ENCODE data around the gene APOO. TPM values are rescaled to one million over a fixed set of nuclear protein-coding genes. Genes with fewer than 3 reads are reported as not detected.

The APOO gene
- total and polyA plus RNA-seq, 10 donors: 5.8 to 18.0 (median 11.9) TPM

GRCh38 chrX:23908219-23909004, 674 bp upstream of the APOO start:
- Histone ChIP-seq H3K27ac (peak overlapping the region; percentile 65 to 93 (median 89)), H3K27me3 (replicated peaks in 1 of 7) (no peaks in the 10 kb centered on the region), H3K36me3 (no peaks in the 10 kb centered on the region), H3K4me1 (peaks cover 0 to 24% (median 12%) of the 10 kb centered on the region in 6 donors), H3K4me3 (peak overlapping the region in 5 of 8 donors; percentile 51 to 73 (median 52)), H3K9me3 (no peaks in the 10 kb centered on the region)
- no peak for DNase-seq
- TF ChIP-seq CTCF (IDR thresholded peaks at IDR 0.05 in 8 of 11, conservative IDR thresholded peaks at IDR 0.05 in 3 of 11) (peak in 3 of 11 experiments; percentile 1 to 14 (median 10)), POLR2AphosphoS5 (IDR thresholded peaks at IDR 0.05) (no peak)
- whole genome bisulfite sequencing, 5 donors: 23 to 50% (median 27%) methylated on average over 13 of the region's 13 CpGs
- intact Hi-C loops (cut with DNase I; ENCODE audit: low total_unique reads): no loop called here

- no peak for TF ChIP-seq POLR2AphosphoS5 (IDR thresholded peaks at IDR 0.05)
- no peak for TF ChIP-seq POLR2A (IDR thresholded peaks at IDR 0.05)
- no peak for TF ChIP-seq CTCF (IDR thresholded peaks at IDR 0.05 in 8 of 11, conservative IDR thresholded peaks at IDR 0.05 in 3 of 11)
These were observed 634 bp downstream of the APOO start for GRCh38 chrX:23907111-23907497.

DNA sequence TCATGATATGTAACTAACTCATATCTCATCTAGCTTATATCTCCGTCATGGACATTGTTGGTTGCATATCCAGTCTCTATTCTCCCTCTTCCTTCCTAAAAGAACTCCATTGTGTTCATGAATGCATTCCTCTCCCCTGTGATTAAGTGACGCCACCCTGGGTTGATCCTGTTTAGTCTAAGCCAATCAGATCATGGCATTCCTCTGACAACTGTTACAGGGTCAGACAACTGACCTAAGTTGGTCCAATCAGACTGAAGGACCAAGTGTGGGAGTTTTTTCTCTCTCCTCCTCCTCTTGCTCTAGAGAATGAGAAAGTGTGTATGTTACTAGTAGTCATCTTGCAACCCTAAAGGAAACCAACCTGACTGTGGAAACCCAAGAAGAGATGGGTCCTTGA, 3.6 kb downstream of the APOO start:
- DNase-seq: no peak
- WGBS, 5 donors: 52 to 75% (median 71%) methylated on average over 2 of the region's 2 CpGs
- H3K4me3 ChIP-seq: no peak overlapping the region
- H3K4me1 ChIP-seq: peaks cover 4 to 48% (median 29%) of the 10 kb centered on the region in 6 donors
- H3K27me3 ChIP-seq (replicated peaks in 1 of 7): no peaks in the 10 kb centered on the region
- H3K36me3 ChIP-seq: no peaks in the 10 kb centered on the region
- TF ChIP-seq CTCF (IDR thresholded peaks at IDR 0.05 in 8 of 11, conservative IDR thresholded peaks at IDR 0.05 in 3 of 11): no peak
- no peak for TF ChIP-seq POLR2AphosphoS5 (IDR thresholded peaks at IDR 0.05)
- no peak for TF ChIP-seq POLR2A (IDR thresholded peaks at IDR 0.05)
- H3K27ac ChIP-seq: peak overlapping the region in 1 of 8 donors; percentile 22
- intact Hi-C loops (cut with DNase I; ENCODE audit: low total_unique reads): no loop called here
- no peaks in the 10 kb centered on the region for H3K9me3 ChIP-seq

More at GRCh38 chrX:23907111-23907497, 634 bp downstream of the APOO start:
- H3K9me3 ChIP-seq: no peaks in the 10 kb centered on the region
- H3K27me3 ChIP-seq (replicated peaks in 1 of 7): no peaks in the 10 kb centered on the region
- peak overlapping the region; percentile 47 to 73 (median 52) for H3K4me3 ChIP-seq
- H3K36me3 ChIP-seq: no peaks in the 10 kb centered on the region
- 1 to 44% (median 5%) methylated on average over 5 to 12 of the region's 12 CpGs for WGBS, 5 donors
- DNase-seq: no peak
- H3K4me1 ChIP-seq: peaks cover 2 to 30% (median 17%) of the 10 kb centered on the region in 6 donors
- peak overlapping the region; percentile 65 to 93 (median 89) for H3K27ac ChIP-seq
- intact Hi-C loops (cut with DNase I; ENCODE audit: low total_unique reads): no loop called here

GRCh38 chrX:23902419-23902818, 5.3 kb downstream of the APOO start:
- peak overlapping the region in 1 of 8 donors; percentile 40 for H3K4me3 ChIP-seq
- H3K9me3 ChIP-seq: no peaks in the 10 kb centered on the region
- no peaks in the 10 kb centered on the region for H3K27me3 ChIP-seq (replicated peaks in 1 of 7)
- peaks cover 4 to 40% (median 23%) of the 10 kb centered on the region in 6 donors for H3K4me1 ChIP-seq
- WGBS, 5 donors: 0 to 7% (median 5%) methylated on average over 2 of the region's 2 CpGs
- no peak for DNase-seq
- TF ChIP-seq POLR2A (IDR thresholded peaks at IDR 0.05) (no peak), CTCF (IDR thresholded peaks at IDR 0.05 in 8 of 11, conservative IDR thresholded peaks at IDR 0.05 in 3 of 11) (peak; percentile 15 to 67 (median 34)), POLR2AphosphoS5 (IDR thresholded peaks at IDR 0.05) (no peak)
- intact Hi-C loops (cut with DNase I; ENCODE audit: low total_unique reads): loop anchor here (2.0 kb wide), 1 partner anchor 208 kb away; no protein-coding TSS in a partner anchor
- peak overlapping the region in 7 of 8 donors; percentile 38 to 87 (median 73) for H3K27ac ChIP-seq
- H3K36me3 ChIP-seq: no peaks in the 10 kb centered on the region

Data from spleen (tissue), 11 donors.